ENCODE measurements around the gene CPZ.

DNA sequence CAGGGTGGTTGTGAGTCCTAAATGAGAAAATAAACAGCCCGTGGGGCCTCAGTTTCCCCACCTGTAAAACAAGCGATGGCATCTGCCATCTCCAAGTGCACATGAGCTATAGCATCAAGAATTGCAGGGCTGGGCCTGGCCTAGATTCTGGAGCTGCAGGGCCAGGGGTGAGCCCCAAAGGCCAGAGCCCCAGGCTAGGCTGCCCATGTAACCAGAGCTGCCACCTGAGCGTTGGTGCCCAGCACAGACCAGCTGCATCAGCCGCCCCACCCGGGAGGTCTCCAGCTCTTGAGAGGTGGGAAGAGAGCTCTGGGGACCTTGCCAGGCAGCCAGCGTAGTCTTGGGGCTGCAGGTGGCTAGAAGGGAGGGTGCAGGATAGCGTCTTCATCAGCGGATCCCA lies 39.3 kb upstream of the CPZ start:
- TF ChIP-seq, protein P1, sequence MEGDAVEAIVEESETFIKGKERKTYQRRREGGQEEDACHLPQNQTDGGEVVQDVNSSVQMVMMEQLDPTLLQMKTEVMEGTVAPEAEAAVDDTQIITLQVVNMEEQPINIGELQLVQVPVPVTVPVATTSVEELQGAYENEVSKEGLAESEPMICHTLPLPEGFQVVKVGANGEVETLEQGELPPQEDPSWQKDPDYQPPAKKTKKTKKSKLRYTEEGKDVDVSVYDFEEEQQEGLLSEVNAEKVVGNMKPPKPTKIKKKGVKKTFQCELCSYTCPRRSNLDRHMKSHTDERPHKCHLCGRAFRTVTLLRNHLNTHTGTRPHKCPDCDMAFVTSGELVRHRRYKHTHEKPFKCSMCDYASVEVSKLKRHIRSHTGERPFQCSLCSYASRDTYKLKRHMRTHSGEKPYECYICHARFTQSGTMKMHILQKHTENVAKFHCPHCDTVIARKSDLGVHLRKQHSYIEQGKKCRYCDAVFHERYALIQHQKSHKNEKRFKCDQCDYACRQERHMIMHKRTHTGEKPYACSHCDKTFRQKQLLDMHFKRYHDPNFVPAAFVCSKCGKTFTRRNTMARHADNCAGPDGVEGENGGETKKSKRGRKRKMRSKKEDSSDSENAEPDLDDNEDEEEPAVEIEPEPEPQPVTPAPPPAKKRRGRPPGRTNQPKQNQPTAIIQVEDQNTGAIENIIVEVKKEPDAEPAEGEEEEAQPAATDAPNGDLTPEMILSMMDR (IDR thresholded peaks at IDR 0.05; ENCODE audit: low read length), result no peak
- TF ChIP-seq EZH2 (optimal IDR thresholded peaks at IDR 0.05; ENCODE audit: low read depth, low read length), result no peak
- no peak for TF ChIP-seq EZH2phosphoT487 (IDR thresholded peaks at IDR 0.05; ENCODE audit: low read length)
